Prostate gland (tissue), 2 donors: Measurements from ENCODE around the gene RAB20. TPM values are rescaled to one million over a fixed set of nuclear protein-coding genes. Genes with fewer than 3 reads are reported as not detected.
A peak's percentile ranks its signal among the peaks of the same experiment; 100 is the strongest.

Source experiments
- DNase-seq: peaks from one replicate; pipeline ENCODE4 v3.0.0-alpha.2; 2019; ENCODE audit warnings: low spot score
- H3K27ac ChIP-seq, 2 donors: fragments of 200-600 bp; sonication (generic); 2 replicates each; pipeline ENCODE4 v1.5.1; 2017 to 2019
- H3K27me3 ChIP-seq: fragments of 200-600 bp; sonication (generic); replicated peaks from 2 replicates; pipeline ENCODE4 v1.5.1; 2019; ENCODE audit not compliant: insufficient read depth
- H3K36me3 ChIP-seq, 2 donors: fragments of 200-600 bp; sonication (generic); 1 replicate in 1 of 2; 2 replicates in 1 of 2; pipeline versions ENCODE4 v1.5.1 to v1.8.1; 2017 to 2019
- H3K4me1 ChIP-seq: fragments of 200-600 bp; sonication (generic); replicated peaks from 2 replicates; pipeline ENCODE4 v1.5.1; 2019
- H3K4me3 ChIP-seq, 2 donors: fragments of 200-600 bp; sonication (generic); 2 replicates each; pipeline ENCODE4 v1.5.1; 2017 to 2019
- H3K9me3 ChIP-seq: fragments of 200-600 bp; sonication (generic); 2 replicates; pipeline ENCODE4 v1.5.1; 2017
- CTCF ChIP-seq, 4 experiments: fragments of 200-600 bp in 2 of 4; fragments of 450-650 bp in 2 of 4; sonication (generic) in 2 of 4; IDR thresholded peaks; 1 replicate in 3 of 4; 2 replicates in 1 of 4; pipeline ENCODE4 v1.5.1; 2016 to 2019; ENCODE audit warnings: antibody characterized with exemption in 4 of 4, mild to moderate bottlenecking in 2 of 4, moderate library complexity in 2 of 4
- POLR2A ChIP-seq: fragments of 450-650 bp; IDR thresholded peaks from one replicate; pipeline ENCODE4 v1.6.1; 2016; ENCODE audit warnings: antibody characterized with exemption, mild to moderate bottlenecking
- POLR2AphosphoS5 ChIP-seq: sonication (generic); formaldehyde crosslinking; IDR thresholded peaks from one replicate; pipeline ENCODE4 v1.6.1; 2017; ENCODE audit warnings: antibody characterized with exemption
- WGBS: methylation state at CpG from one replicate; pipeline ENCODE4 v1.1.5; 2018; 5-methylcytosine and 5-hydroxymethylcytosine counted together
- intact Hi-C: fragments of 100-400 bp; cut with DNase I; formaldehyde crosslinking; loops from one replicate; pipeline ENCODE4 v1.14.2; 2022
- total RNA-seq, 2 donors: library from RNA; depleted of rRNA; stranded (reverse); fragments of >200 nt; gene quantifications; one replicate each; pipeline ENCODE4 v1.1.0, GENCODE V29; 2016

Gene RAB20
- total RNA-seq, 2 donors from 2014 or later = 24.0 to 42.1 TPM

- no peaks in the 10 kb centered on the region for H3K4me1 ChIP-seq
- no peaks in the 10 kb centered on the region for H3K36me3 ChIP-seq
- no peaks in the 10 kb centered on the region for H3K9me3 ChIP-seq
- no peaks in the 10 kb centered on the region for H3K27me3 ChIP-seq
- intact Hi-C loops = loop anchor here (5.0 kb wide), 1 partner anchor 35 kb away; no protein-coding TSS in a partner anchor
- H3K27ac ChIP-seq = no peak overlapping the region
- H3K4me3 ChIP-seq = no peak overlapping the region
- TF ChIP-seq POLR2AphosphoS5 = no peak
- no peak for TF ChIP-seq CTCF (IDR thresholded peaks at IDR 0.05)
- DNase-seq = no peak
- 94% methylated on average over 5 of the region's 5 CpGs for WGBS
Measured at GRCh38 chr13:110522721-110523120, 38.8 kb downstream of the RAB20 start.

GRCh38 chr13:110521946-110522345, 39.6 kb downstream of the RAB20 start:
- Histone ChIP-seq H3K4me3 (no peak overlapping the region), H3K27me3 (no peaks in the 10 kb centered on the region), H3K4me1 (no peaks in the 10 kb centered on the region), H3K27ac (no peak overlapping the region), H3K36me3 (no peaks in the 10 kb centered on the region), H3K9me3 (no peaks in the 10 kb centered on the region)
- intact Hi-C loops = loop anchor here (5.0 kb wide), 1 partner anchor 35 kb away; no protein-coding TSS in a partner anchor
- TF ChIP-seq CTCF (IDR thresholded peaks at IDR 0.05) (no peak), POLR2AphosphoS5 (no peak), POLR2A (no peak)
- 94% methylated on average over 7 of the region's 7 CpGs for WGBS
- no peak for DNase-seq

- no peak overlapping the region for H3K4me3 ChIP-seq
- H3K9me3 ChIP-seq = no peaks in the 10 kb centered on the region
- no peak for DNase-seq
- no peaks in the 10 kb centered on the region for H3K27me3 ChIP-seq
- intact Hi-C loops = loop anchor here (5.0 kb wide), 1 partner anchor 36 kb away; no protein-coding TSS in a partner anchor
- WGBS = 76% methylated on average over 10 of the region's 10 CpGs
- TF ChIP-seq POLR2AphosphoS5 (no peak), POLR2A (no peak), CTCF (IDR thresholded peaks at IDR 0.05) (no peak)
- no peaks in the 10 kb centered on the region for H3K36me3 ChIP-seq
- no peaks in the 10 kb centered on the region for H3K4me1 ChIP-seq
- peak overlapping the region in 1 of 2 donors; percentile 41 for H3K27ac ChIP-seq
Measured at GRCh38 chr13:110521296-110521680, 40.2 kb downstream of the RAB20 start.

GRCh38 chr13:110520431-110521295, 40.9 kb downstream of the RAB20 start:
- DNase-seq = no peak
- no peaks in the 10 kb centered on the region for H3K36me3 ChIP-seq
- no peak overlapping the region for H3K4me3 ChIP-seq
- TF ChIP-seq POLR2AphosphoS5 (peak; percentile 39), CTCF (IDR thresholded peaks at IDR 0.05) (no peak)
- H3K4me1 ChIP-seq = no peaks in the 10 kb centered on the region
- H3K27me3 ChIP-seq = no peaks in the 10 kb centered on the region
- intact Hi-C loops = loop anchor here (5.0 kb wide), 1 partner anchor 37 kb away; no protein-coding TSS in a partner anchor
- WGBS = 62% methylated on average over 15 of the region's 16 CpGs
- peak overlapping the region in 1 of 2 donors; percentile 41 for H3K27ac ChIP-seq
- no peaks in the 10 kb centered on the region for H3K9me3 ChIP-seq

- H3K4me1 ChIP-seq = no peaks in the 10 kb centered on the region
- intact Hi-C loops = no loop called here
- WGBS = 91% methylated on average over 7 of the region's 7 CpGs
- no peak overlapping the region for H3K27ac ChIP-seq
- H3K36me3 ChIP-seq = no peaks in the 10 kb centered on the region
- H3K9me3 ChIP-seq = no peaks in the 10 kb centered on the region
- no peaks in the 10 kb centered on the region for H3K27me3 ChIP-seq
- H3K4me3 ChIP-seq = no peak overlapping the region
- TF ChIP-seq POLR2AphosphoS5 (no peak), POLR2A (no peak), CTCF (IDR thresholded peaks at IDR 0.05) (no peak)
- no peak for DNase-seq
Measured at GRCh38 chr13:110519506-110519905, 42.0 kb downstream of the RAB20 start.
